ENCODE measurements around the gene CAMK2D.

DNA sequence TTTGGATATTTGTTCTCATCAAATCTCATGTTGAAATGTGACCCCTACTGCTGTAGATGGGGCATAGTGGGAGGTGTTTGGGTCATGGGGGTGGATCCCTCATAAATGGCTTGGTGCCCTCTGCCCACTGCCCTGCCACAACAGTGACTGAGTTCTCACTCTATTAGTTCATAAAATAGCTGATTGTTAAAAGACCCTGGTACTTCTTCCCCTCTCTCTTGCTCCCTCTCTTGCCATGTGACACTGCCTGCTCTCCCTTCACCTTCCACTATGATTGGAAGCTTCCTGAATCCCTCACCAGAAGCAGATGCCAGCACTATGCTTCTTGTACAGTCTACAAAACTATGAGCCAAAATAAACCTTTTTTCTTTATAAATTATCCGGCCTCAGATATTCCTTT lies 182.2 kb downstream of the CAMK2D start:
- TF ChIP-seq EP300 (IDR thresholded peaks at IDR 0.05) (no peak), POLR2AphosphoS5 (IDR thresholded peaks at IDR 0.05) (no peak), CTCF (IDR thresholded peaks at IDR 0.05) (no peak)

All from stomach (tissue), 4 donors.